GM12872 (cell line): ENCODE results near the gene PDIA4.
A peak's percentile ranks its signal among the peaks of the same experiment; 100 is the strongest.

ENCODE experiments used
- TF ChIP-seq, protein P1 (sequence below): IDR thresholded peaks from 3 replicates; pipeline ENCODE4 v1.5.1; 2011; ENCODE audit warnings: low read depth, mild to moderate bottlenecking, low read length, moderate library complexity; ENCODE audit not compliant: insufficient read depth

PDIA4 gene

GRCh38 chr7:148982654-148983199, 45.6 kb downstream of the PDIA4 start:
- TF ChIP-seq, protein P1, sequence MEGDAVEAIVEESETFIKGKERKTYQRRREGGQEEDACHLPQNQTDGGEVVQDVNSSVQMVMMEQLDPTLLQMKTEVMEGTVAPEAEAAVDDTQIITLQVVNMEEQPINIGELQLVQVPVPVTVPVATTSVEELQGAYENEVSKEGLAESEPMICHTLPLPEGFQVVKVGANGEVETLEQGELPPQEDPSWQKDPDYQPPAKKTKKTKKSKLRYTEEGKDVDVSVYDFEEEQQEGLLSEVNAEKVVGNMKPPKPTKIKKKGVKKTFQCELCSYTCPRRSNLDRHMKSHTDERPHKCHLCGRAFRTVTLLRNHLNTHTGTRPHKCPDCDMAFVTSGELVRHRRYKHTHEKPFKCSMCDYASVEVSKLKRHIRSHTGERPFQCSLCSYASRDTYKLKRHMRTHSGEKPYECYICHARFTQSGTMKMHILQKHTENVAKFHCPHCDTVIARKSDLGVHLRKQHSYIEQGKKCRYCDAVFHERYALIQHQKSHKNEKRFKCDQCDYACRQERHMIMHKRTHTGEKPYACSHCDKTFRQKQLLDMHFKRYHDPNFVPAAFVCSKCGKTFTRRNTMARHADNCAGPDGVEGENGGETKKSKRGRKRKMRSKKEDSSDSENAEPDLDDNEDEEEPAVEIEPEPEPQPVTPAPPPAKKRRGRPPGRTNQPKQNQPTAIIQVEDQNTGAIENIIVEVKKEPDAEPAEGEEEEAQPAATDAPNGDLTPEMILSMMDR: no peak

- TF ChIP-seq, protein P1: no peak
Observed at GRCh38 chr7:148979827-148980226, 48.5 kb downstream of the PDIA4 start.

- TF ChIP-seq, protein P1: 0 out of 3 replicates have a peak, but pooled peaks have one; percentile 10
Observed at GRCh38 chr7:148979072-148979471, 49.2 kb downstream of the PDIA4 start.

- TF ChIP-seq, protein P1: no peak
Observed at GRCh38 chr7:148978091-148978490, 50.2 kb downstream of the PDIA4 start.

GRCh38 chr7:148975896-148976295, 52.4 kb downstream of the PDIA4 start:
- TF ChIP-seq, protein P1: no peak

- TF ChIP-seq, protein P1: no peak
Observed at GRCh38 chr7:148973256-148973655, 55.0 kb downstream of the PDIA4 start.

GRCh38 chr7:148972375-148972774, 55.9 kb downstream of the PDIA4 start:
- TF ChIP-seq, protein P1: no peak
